KOPT-K1 (cell line): ENCODE measurements around the gene SOX1.

Source experiments
- H3K27ac ChIP-seq: fragments of 200-600 bp; sonication (generic); 2 replicates; pipeline ENCODE4 v1.5.1; 2016; ENCODE audit warnings: antibody characterized with exemption, mild to moderate bottlenecking, low read depth, low read length; ENCODE audit not compliant: poor library complexity, severe bottlenecking
- H3K36me3 ChIP-seq: fragments of 200-600 bp; sonication (generic); 2 replicates; pipeline ENCODE4 v1.5.1; 2017; ENCODE audit warnings: antibody characterized with exemption, mild to moderate bottlenecking, low read length, moderate library complexity; ENCODE audit not compliant: insufficient read depth
- H3K9me3 ChIP-seq: fragments of 200-600 bp; sonication (generic); 2 replicates; pipeline ENCODE4 v1.5.1; 2017; ENCODE audit warnings: antibody characterized with exemption, low read length, mild to moderate bottlenecking; ENCODE audit not compliant: insufficient read depth, poor library complexity, severe bottlenecking

Gene SOX1

DNA sequence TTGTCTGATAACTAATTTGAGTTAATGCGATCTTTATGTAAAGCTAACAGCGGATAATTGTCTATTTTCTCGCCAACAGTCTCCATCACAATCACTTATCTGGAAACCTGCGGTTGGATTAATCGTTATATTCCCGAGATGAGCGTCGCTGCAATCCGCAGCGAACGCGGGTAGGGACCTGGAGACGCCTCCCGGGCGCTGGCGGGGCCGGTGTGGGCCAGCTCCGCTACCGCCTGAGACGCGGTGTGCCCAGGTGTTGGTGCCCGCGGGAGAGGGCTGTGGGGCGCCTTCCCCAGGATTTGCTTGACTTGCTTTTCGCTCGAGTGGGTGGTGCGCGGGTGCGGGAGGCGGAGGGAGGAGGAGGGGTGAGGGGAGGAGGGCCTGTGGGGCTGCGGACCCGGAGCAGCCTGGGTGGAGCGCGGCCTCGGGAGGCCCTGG lies 38.3 kb downstream of the SOX1 start:
- Histone ChIP-seq H3K27ac (no peak overlapping the region), H3K36me3 (no peaks in the 10 kb centered on the region), H3K9me3 (peaks cover 11% of the 10 kb centered on the region)

DNA sequence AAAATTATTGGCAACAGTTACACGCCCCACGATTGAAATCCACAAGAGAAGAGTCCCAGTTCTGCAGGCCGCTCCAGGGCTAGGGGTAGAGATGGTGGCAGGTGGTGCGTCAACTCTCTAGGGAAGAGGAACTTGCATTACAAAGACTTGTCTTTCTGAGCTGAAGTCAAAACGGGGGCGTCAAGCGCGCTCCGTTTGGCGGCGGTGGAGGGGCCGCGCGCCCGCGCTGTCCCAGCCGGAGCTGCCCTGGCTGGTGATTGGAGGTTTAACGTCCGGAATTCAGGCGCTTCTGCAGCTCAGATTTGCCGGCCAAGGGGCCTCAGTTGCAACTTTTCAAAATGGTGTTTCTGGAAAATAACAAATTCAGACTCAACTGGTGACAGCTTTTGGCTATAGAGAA lies 38.9 kb downstream of the SOX1 start:
- Histone ChIP-seq H3K27ac (no peak overlapping the region), H3K9me3 (peaks cover 11% of the 10 kb centered on the region), H3K36me3 (no peaks in the 10 kb centered on the region)

DNA sequence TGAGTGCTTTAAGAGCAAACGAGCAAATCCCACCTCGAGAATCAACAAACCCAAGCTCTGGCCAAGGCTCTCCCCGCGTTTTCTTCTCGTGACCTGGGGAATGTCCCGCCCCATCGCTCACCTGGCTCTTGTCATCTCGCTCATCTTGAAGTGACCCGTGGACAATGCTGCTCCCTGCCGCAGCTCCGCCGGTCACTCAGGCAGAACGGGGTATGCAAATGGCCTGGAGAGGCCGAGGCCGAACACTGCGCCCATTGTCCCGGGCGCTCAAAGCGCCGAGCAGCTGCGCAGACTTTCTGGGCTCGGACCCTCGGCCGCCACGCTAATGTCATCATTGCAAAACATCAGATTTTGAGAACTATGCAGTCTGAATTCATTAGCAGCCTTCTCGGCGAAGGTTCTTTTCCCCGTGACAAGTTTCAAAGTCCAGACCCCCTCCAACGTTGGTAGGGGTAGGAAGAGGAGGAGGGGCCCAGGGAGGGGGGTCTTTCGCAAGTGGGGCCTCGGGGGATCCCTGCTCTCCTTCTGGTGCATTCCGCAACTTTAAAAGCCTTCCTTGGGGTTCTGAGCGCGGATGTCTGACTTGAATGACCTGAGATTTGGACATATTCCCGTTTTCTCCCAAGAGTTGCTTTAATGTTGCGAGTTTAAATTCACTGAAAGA lies 39.7 kb downstream of the SOX1 start:
- Histone ChIP-seq H3K36me3 (no peaks in the 10 kb centered on the region), H3K27ac (no peak overlapping the region), H3K9me3 (peaks cover 11% of the 10 kb centered on the region)

DNA sequence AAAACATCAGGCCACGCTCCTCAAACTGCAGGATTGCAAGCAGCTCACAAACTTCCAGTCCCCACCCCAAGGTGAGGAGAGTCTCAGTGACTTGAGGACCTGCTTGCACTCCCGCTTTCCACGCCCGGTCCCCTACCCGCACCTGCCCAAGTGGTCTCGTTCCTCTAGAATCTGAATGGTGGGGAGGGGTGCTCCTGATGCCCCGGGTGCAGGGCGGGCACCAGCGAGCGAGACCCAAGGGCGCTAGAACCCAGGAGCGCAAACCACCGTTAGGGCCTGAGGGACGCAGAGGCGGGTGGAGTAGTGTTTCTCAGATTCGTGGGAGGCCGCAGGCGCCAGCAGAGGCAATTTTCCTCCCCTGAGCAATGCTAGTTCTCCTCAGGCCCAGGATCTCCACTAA lies 40.3 kb downstream of the SOX1 start:
- Histone ChIP-seq H3K9me3 (peaks cover 11% of the 10 kb centered on the region), H3K27ac (no peak overlapping the region), H3K36me3 (no peaks in the 10 kb centered on the region)

DNA sequence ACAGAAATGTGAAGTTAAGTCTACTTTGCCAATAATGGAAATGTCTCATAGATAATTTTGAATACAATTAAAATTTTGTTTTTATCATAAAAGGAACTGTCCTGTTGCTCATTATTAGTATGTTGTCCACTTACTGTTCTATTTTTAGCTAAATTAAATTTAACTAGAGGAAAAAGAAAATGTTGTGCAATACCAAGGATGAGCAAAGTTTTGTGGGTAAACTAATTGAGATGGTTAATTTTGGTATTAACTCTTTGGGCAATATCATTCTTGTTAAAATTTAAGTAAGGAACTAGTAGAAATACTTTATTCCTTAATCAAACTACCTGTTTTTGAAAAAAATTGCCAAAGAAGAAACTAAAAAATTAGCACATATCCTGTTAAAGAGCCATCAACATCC lies 43.5 kb downstream of the SOX1 start:
- Histone ChIP-seq H3K27ac (no peak overlapping the region), H3K36me3 (no peaks in the 10 kb centered on the region), H3K9me3 (peaks cover 11% of the 10 kb centered on the region)

DNA sequence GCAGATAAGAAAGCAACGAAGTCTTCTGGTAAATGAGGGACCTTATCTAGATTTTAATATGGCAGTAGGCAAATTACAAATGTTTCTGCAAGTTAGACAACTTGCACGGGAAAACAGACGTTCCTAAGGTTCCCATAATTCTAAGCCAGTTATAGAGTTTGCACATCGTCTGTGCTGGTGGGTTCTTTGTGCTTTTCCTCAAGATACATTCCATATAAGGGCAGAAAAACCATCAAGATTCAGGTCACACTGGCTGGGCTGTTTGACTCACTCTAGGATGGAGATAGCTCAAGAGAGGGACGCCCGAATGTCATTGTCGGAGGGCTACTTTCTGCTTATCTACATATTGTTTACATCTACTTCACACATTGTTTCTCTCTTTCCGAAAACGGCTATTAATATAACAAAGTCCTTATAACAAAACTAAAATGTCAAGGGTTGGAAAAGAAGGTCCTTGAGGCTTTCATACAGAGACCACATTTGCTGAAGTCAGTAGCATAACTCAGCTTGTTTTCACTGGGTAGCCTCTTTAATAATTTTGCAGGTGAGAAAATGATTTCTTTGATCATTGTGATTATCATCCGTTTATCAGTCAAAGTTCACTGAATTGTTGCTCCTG lies 44.4 kb downstream of the SOX1 start:
- no peak overlapping the region for H3K27ac ChIP-seq
- peaks cover 11% of the 10 kb centered on the region for H3K9me3 ChIP-seq
- no peaks in the 10 kb centered on the region for H3K36me3 ChIP-seq

DNA sequence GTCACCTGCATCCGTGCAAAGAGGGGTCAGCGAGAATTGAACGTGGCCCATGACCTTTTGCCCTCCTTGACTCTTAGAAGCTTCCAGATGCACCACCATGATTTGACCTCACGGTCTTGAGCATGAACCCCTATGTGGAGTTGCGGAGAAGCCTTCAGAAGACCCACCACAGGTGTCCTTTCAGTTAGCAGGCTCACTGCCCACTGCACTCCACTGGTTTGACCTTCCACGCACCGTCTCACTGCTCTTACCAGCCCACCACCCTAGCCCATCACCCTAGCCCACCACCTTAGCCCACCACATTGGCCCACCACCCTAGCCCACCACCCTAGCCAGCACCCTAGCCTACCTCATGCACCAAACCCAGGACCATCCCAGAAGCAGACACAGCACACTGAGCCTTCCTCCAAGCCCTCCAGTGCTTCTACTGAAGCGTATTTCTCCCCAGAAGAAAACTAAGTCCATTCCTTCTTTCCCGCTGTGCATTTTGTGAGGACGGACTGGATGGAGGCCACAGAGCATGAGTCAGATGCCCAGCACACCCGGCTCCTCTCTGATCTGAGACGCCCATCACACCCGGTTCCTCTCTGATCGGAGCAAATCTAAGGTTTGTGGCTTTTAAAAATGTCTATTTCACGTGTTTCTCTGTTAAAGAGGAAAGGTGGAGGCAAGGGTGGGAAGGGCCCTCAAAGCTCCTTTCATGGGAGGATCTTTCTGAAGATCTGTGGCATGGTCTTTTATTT lies 45.8 kb downstream of the SOX1 start:
- Histone ChIP-seq H3K27ac (no peak overlapping the region), H3K9me3 (no peaks in the 10 kb centered on the region), H3K36me3 (no peaks in the 10 kb centered on the region)

DNA sequence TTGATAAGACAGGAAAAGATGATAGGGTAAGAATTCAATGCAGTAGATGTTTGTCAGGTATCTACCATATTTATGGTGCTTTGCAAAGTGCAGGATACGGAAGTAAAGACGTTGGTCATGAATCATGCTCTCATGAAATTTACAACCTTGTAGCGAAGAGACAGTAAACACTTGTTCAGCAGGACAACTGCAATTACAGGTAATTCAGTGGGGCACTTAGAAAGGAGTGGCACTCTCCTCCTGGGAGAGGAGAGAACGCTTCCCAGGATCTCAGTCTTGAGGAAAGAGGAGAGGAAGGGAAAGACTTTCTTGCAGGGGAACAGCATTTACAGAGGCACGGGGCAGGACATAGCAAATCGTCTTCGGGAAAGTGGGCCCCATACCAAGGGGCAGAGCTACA lies 46.4 kb downstream of the SOX1 start:
- no peaks in the 10 kb centered on the region for H3K9me3 ChIP-seq
- H3K36me3 ChIP-seq = no peaks in the 10 kb centered on the region
- no peak overlapping the region for H3K27ac ChIP-seq

DNA sequence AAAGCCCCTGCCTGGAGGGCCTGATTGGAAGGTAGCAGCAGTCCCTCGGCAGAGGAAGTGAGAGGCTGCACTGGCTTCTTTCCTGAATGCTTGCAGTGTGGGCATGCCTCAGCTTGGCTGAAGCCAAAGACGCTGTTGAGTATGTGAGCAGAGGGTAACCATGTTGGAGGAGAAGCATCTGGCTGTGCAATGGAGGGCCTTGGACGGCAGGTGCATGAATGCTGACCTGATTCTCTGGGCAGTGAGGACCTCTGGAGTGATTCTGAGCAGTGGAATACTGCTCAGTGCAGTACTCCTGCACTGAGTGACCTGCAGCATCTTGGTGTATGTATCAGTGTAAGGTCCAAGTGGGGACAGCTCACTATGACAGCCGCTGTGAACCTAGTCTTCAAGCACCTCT lies 46.9 kb downstream of the SOX1 start:
- H3K27ac ChIP-seq = no peak overlapping the region
- H3K9me3 ChIP-seq = no peaks in the 10 kb centered on the region
- H3K36me3 ChIP-seq = no peaks in the 10 kb centered on the region

DNA sequence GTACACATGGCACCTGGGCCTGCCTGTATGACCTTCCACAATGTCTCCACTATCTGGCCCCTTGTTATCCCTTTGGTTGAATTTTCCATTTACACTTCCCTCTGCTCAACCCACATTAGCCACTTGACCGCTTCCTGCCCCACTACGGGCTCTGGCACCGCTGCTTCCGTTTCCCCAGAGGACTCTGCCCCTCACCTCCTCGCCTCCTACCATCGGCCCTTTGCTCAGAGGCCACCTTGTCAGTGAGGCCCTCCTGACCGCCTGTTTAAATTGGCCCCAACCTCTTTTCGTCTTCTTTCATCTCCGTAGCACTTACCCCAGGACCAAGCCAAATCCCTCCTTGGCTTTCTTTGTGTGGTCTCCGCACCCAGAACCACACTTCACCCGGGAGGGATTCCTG lies 47.4 kb downstream of the SOX1 start:
- Histone ChIP-seq H3K9me3 (no peaks in the 10 kb centered on the region), H3K27ac (no peak overlapping the region), H3K36me3 (no peaks in the 10 kb centered on the region)

DNA sequence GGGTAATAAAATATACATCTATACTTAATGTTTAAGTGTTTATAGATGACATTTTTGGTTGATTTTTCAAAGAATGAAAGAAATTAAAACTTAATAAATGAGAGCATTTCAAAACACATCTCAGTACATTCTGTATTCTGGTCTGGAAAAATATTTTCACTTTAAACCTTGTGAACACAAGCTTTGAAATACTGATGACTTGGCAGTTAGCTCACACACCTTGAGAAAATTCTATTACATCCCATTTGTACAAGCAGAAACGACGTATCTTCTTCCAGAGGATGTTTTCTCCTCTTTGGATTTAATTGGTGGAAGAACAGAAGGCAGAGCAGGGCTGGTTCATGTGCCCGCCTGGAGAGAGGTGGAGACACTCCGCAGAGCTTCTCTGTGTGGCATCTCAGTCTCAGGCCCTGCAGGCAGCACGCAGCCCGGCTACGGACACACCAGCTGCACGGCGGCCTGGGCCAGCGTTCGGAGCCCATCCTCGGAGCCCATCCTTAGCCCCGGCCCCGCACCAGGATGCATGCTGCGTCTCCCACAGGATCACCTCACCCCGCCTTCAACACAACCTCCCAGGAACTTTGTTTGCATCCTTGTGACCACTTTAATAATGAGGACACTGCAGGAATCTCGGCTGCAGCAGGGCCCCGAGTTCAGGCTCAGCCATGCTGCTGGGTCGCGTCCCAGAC lies 48.6 kb downstream of the SOX1 start:
- H3K9me3 ChIP-seq = no peaks in the 10 kb centered on the region
- no peak overlapping the region for H3K27ac ChIP-seq
- no peaks in the 10 kb centered on the region for H3K36me3 ChIP-seq

DNA sequence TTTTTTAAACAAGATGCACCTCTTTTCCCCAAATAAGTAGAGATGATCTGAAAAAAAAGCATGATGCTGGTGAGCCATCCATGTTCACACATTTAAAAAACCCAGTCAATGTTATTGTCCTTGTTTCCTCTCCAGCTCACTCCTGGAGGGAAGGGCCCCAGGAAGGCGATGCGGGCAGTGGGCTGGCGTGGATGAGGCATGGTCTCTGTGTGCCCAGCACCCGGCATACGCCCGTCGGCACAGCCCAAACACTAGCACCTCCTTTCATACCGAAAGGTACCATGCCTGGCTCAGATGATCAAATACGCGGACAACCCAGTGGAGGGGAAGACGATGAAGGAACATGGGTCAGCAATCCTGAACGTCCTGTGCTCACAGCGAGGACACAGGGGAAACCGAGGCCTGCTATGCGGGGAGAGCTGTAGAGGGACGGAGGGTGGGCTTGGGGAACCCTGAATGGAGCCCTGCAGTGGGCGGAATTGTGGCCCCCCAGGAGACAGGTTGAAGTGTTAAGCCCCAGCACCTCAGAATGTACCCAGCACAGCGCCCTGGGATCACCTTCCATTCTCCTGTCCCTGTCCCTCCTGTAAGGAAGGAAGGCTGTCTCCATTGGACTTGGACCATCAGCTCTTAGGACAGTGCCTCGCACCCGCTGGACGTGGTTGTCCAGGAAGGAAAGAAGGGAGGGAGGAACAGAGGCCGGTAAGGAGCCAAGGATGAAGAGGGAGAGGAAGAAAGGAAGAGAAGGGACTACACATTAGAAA lies 49.4 kb downstream of the SOX1 start:
- Histone ChIP-seq H3K27ac (no peak overlapping the region), H3K36me3 (no peaks in the 10 kb centered on the region), H3K9me3 (no peaks in the 10 kb centered on the region)

DNA sequence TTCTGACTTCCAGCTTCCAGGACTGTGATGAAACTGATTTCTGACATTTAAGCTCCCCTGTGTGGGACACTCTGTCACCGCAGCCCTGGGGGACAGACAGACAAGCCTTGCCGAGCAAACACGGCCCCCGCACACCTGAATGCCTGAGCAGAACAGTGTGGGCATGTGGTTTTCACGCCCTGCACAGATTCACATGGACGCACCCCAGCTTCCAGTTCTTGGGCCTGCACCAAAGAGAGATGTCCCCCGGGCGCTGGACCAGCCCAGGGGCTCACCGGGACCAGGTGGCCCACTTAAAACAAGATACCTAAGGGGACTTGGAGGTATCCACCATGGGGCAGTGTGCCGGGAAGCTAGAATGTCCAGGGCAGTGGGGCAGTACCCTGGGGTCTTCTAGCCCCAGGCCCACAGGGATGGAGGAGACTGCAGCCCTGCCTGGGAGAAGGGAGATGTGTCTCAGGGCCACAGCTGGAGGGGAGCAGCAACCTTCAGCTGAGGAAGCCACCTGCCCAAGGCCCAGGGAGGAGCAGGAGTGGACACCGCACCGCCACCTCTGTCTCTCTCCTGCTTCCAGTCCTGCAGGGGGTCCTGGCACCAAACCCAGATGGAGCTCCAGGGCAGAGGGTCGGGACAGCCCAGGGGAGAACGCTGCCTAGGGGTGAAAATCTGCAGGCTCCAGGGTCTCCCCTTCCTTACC lies 50.5 kb downstream of the SOX1 start:
- H3K27ac ChIP-seq = no peak overlapping the region

DNA sequence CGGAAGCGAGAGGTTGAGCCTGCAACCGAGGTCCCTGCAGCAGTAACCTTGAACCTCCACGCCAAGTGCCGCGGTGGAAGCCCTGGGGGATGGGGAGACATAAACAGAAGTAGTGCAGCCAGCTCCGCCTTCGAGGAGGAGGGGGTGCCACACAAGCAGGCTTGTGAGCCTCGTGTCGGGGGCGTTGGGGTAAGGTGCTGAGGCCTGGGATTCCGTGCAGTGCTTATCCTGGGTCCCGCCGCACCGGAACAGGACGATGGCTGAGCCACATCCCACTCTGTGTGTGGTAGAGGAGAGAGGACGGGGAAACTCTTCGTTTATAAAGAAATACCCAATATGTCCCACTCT lies 51.0 kb downstream of the SOX1 start:
- H3K9me3 ChIP-seq = no peaks in the 10 kb centered on the region
- no peak overlapping the region for H3K27ac ChIP-seq

More for the DNA sequence above, 50.5 kb downstream of the SOX1 start:
- H3K36me3 ChIP-seq = no peaks in the 10 kb centered on the region
- H3K9me3 ChIP-seq = no peaks in the 10 kb centered on the region

More for the DNA sequence above, 51.0 kb downstream of the SOX1 start:
- no peaks in the 10 kb centered on the region for H3K36me3 ChIP-seq
